Measurements from ENCODE around the gene TERB1. TPM values are rescaled to one million over a fixed set of nuclear protein-coding genes. Genes with fewer than 3 reads are reported as not detected.
A peak's percentile ranks its signal among the peaks of the same experiment; 100 is the strongest.

TERB1 gene
- total and polyA plus RNA-seq, 2 of the 13 experiments (the other 11 are each of a cell fraction or from before 2014, with no cell fraction given): not detected

DNA sequence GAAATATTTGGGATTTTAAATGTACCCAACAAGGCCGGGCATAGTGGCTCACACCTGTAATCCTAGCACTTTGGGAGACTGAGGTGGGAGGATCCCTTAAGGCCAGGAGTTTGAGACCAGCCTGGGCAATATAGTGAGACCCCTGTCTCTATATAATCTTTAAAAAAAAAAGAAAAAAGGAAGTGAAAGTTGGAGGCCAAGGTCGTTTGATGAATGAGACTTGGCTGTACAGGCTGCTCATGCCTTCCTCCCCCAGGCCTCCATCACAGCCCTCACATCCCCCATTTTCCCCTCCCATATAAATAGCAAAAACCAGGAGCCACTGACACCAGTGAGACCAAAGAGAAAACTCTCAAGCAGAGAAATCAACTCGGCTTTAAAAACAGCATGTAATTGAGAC, 39.5 kb upstream of the TERB1 start (continued):
- no peak for TF ChIP-seq ZNF20 (CRISPR knock-in tag; IDR thresholded peaks at IDR 0.05)
- TF ChIP-seq XRCC5 (optimal IDR thresholded peaks at IDR 0.05; ENCODE audit: low read length): no peak
- no peak for TF ChIP-seq JUN (CRISPR knock-in tag; IDR thresholded peaks at IDR 0.05)
- TF ChIP-seq, protein P1, sequence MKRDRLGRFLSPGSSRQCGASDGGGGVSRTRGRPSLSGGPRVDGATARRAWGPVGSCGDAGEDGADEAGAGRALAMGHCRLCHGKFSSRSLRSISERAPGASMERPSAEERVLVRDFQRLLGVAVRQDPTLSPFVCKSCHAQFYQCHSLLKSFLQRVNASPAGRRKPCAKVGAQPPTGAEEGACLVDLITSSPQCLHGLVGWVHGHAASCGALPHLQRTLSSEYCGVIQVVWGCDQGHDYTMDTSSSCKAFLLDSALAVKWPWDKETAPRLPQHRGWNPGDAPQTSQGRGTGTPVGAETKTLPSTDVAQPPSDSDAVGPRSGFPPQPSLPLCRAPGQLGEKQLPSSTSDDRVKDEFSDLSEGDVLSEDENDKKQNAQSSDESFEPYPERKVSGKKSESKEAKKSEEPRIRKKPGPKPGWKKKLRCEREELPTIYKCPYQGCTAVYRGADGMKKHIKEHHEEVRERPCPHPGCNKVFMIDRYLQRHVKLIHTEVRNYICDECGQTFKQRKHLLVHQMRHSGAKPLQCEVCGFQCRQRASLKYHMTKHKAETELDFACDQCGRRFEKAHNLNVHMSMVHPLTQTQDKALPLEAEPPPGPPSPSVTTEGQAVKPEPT (CRISPR knock-in tag; IDR thresholded peaks at IDR 0.05; ENCODE audit: low read depth): no peak
- TF ChIP-seq, protein P2, sequence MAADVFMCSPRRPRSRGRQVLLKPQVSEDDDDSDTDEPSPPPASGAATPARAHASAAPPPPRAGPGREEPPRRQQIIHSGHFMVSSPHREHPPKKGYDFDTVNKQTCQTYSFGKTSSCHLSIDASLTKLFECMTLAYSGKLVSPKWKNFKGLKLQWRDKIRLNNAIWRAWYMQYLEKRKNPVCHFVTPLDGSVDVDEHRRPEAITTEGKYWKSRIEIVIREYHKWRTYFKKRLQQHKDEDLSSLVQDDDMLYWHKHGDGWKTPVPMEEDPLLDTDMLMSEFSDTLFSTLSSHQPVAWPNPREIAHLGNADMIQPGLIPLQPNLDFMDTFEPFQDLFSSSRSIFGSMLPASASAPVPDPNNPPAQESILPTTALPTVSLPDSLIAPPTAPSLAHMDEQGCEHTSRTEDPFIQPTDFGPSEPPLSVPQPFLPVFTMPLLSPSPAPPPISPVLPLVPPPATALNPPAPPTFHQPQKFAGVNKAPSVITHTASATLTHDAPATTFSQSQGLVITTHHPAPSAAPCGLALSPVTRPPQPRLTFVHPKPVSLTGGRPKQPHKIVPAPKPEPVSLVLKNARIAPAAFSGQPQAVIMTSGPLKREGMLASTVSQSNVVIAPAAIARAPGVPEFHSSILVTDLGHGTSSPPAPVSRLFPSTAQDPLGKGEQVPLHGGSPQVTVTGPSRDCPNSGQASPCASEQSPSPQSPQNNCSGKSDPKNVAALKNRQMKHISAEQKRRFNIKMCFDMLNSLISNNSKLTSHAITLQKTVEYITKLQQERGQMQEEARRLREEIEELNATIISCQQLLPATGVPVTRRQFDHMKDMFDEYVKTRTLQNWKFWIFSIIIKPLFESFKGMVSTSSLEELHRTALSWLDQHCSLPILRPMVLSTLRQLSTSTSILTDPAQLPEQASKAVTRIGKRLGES (CRISPR knock-in tag; IDR thresholded peaks at IDR 0.05; ENCODE audit: borderline replicate concordance): no peak

DNA sequence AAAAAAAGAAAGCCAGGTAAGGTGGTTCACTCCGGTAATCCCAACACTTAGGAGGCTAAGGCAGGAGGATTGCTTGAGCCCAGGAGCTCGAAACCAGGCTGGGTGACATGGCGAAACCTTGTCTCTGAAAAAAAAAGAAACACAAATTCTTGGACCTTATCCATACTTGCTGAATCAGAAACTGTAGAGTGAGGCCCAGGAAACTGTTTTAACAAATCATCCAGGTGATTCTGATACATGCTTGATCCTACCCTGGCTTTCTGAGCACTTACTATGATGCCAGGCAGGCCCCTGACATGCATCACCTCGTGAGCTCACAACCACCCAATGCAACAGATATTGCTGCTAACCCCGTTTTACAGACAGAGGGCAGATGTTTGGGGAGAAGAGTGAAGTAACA, 33.4 kb upstream of the TERB1 start:
- FAIRE-seq (peak; percentile 21), DNase-seq (ENCODE audit: low spot score) (no peak), ATAC-seq (no peak)
- POLR2A ChIA-PET: no interaction called here
- CTCF ChIA-PET (ENCODE audit: low intra/inter-chr PET ratio, low total read pairs): no interaction called here
- intact Hi-C loops (cut with micrococcal nuclease; ENCODE audit: unreplicated experiment): loop anchor here (5.0 kb wide), 1 partner anchor 172 kb away; no protein-coding TSS in a partner anchor
- H3K9ac ChIP-seq (ENCODE audit: insufficient read depth, low read depth, low read length): no peak overlapping the region
- H3K27me3 ChIP-seq (ENCODE audit: control insufficient read depth in 1 of 2, insufficient read depth in 2 of 2, low read length in 2 of 2): peaks cover 0 to 21% of the 10 kb centered on the region in 2 experiments; a peak in 3 of 5 replicates
- H3K4me2 ChIP-seq (ENCODE audit: low read depth, low read length): no peak overlapping the region
- BruUV-seq (replicated peaks): no TSS peak
- TF ChIP-seq ZFP90 (CRISPR knock-in tag; IDR thresholded peaks at IDR 0.05; ENCODE audit: borderline replicate concordance) (no peak), ATF1 (CRISPR knock-in tag; IDR thresholded peaks at IDR 0.05) (no peak)
- WGBS (ENCODE audit: low lambda C conversion rate): 38% methylated on average over 5 of the region's 5 CpGs
- H3K36me3 ChIP-seq (replicated peaks in 1 of 2; ENCODE audit: control insufficient read depth in 1 of 2, insufficient read depth in 2 of 2, low read length in 2 of 2): no peaks in the 10 kb centered on the region
- H3K79me2 ChIP-seq (ENCODE audit: insufficient read depth, low read length): peaks cover 6% of the 10 kb centered on the region
- no peak overlapping the region for H2AFZ ChIP-seq (ENCODE audit: low read length)
- H4K20me1 ChIP-seq (ENCODE audit: insufficient read depth, low read length): no peaks in the 10 kb centered on the region
- H3K27ac ChIP-seq (ENCODE audit: extremely low read length, insufficient read depth, low read length): no peak overlapping the region
- no peak overlapping the region for H3K4me3 ChIP-seq (replicated peaks in 1 of 3; ENCODE audit: insufficient read depth in 1 of 3, low read depth in 2 of 3, low read length in 3 of 3)
- in situ Hi-C loops (cut with HindIII; ENCODE audit: extremely low pct_ligation_motif_present, low pct_unique_long_range_greater_than_20kb): no loop called here
- H3K9me3 ChIP-seq (ENCODE audit: low read length): no peaks in the 10 kb centered on the region
- peaks cover 35% of the 10 kb centered on the region for H3K4me1 ChIP-seq (ENCODE audit: insufficient read depth, low read length)
